Uterus (tissue), 2 donors: Measurements from ENCODE around the gene C15orf39.

Experiments
- POLR2A ChIP-seq, 2 donors: fragments of 450-650 bp; IDR thresholded peaks; one replicate each; pipeline ENCODE4 v1.6.1; 2016; ENCODE audit warnings: antibody characterized with exemption in 2 of 2, mild to moderate bottlenecking in 1 of 2, moderate library complexity in 1 of 2
- TF ChIP-seq, protein P1 (sequence below), 4 experiments: fragments of 200-600 bp in 2 of 4; fragments of 450-650 bp in 2 of 4; sonication (generic) in 2 of 4; IDR thresholded peaks; one replicate each; pipeline ENCODE4 v1.5.1; 2016 to 2019; ENCODE audit warnings: antibody characterized with exemption in 4 of 4, mild to moderate bottlenecking in 2 of 4, moderate library complexity in 1 of 4

DNA sequence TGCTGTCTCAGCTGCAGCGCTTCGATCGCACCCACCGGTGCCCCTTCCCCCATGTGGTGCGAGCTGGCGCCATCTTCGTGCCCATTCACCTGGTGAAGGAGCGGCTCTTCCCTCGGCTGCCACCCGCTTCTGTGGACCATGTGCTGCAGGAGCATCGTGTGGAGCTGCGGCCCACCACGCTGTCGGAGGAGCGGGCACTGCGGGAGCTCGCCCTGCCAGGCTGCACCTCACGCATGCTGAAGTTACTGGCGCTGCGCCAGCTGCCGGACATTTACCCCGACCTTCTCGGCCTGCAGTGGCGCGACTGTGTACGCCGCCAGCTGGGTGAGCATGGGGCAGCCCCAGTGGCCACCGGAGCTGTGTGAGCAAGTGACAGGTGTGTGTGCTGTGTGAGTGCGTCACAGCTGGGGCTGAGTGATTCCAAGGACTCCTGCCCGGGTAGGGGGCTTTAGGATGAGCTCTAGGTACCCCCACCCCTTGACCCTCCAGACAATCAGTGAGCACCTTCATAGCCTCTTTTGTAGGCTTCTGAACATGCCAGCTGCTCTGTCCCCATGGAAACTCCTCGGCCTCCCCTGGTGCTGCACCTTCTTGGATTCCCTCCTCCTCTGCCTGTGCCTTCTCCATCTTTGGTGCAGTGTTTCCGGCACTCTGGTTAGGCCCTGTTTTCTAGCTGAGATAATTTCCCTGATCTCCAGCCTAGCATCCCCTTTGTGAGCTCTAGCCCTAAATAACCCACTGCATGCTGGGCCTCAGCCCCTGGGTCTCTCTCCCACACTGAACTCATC, 7.0 kb downstream of the C15orf39 start:
- TF ChIP-seq POLR2A (IDR thresholded peaks at IDR 0.05) = no peak
- TF ChIP-seq, protein P1, sequence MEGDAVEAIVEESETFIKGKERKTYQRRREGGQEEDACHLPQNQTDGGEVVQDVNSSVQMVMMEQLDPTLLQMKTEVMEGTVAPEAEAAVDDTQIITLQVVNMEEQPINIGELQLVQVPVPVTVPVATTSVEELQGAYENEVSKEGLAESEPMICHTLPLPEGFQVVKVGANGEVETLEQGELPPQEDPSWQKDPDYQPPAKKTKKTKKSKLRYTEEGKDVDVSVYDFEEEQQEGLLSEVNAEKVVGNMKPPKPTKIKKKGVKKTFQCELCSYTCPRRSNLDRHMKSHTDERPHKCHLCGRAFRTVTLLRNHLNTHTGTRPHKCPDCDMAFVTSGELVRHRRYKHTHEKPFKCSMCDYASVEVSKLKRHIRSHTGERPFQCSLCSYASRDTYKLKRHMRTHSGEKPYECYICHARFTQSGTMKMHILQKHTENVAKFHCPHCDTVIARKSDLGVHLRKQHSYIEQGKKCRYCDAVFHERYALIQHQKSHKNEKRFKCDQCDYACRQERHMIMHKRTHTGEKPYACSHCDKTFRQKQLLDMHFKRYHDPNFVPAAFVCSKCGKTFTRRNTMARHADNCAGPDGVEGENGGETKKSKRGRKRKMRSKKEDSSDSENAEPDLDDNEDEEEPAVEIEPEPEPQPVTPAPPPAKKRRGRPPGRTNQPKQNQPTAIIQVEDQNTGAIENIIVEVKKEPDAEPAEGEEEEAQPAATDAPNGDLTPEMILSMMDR (IDR thresholded peaks at IDR 0.05) = no peak
